Mucosa of rectum (tissue), 2 donors: ENCODE measurements around the gene CEP78.
"Not testable (repeated sequence)": the region's sequence is repeated elsewhere in the genome, so short reads cannot be mapped to it uniquely, and the experiment has no call there.

Source experiments
- H3K27ac ChIP-seq, 2 donors: one replicate each; pipeline ENCODE4 v1.7.0; 2013; ENCODE audit warnings: inconsistent platforms in 2 of 2, low read depth in 2 of 2, low read length in 2 of 2
- H3K27me3 ChIP-seq, 2 donors: one replicate each; pipeline ENCODE4 v1.7.0; 2013; ENCODE audit warnings: low read length in 2 of 2; ENCODE audit not compliant: control insufficient read depth in 2 of 2, insufficient read depth in 2 of 2
- H3K36me3 ChIP-seq, 2 donors: one replicate each; pipeline ENCODE4 v1.7.0; 2013; ENCODE audit warnings: low read length in 2 of 2; ENCODE audit not compliant: control insufficient read depth in 2 of 2, insufficient read depth in 2 of 2
- H3K4me1 ChIP-seq, 2 donors: one replicate each; pipeline ENCODE4 v1.7.0; 2013; ENCODE audit warnings: low read length in 2 of 2, mild to moderate bottlenecking in 1 of 2; ENCODE audit not compliant: control insufficient read depth in 2 of 2, insufficient read depth in 2 of 2
- H3K4me3 ChIP-seq, 2 donors: one replicate each; pipeline ENCODE4 v1.7.0; 2013; ENCODE audit warnings: low read length in 2 of 2
- H3K9ac ChIP-seq, 2 donors: one replicate each; pipeline ENCODE4 v1.7.0; 2013; ENCODE audit warnings: low read length in 2 of 2, low read depth in 1 of 2, mild to moderate bottlenecking in 1 of 2
- H3K9me3 ChIP-seq, 2 donors: one replicate each; pipeline ENCODE4 v1.7.0; 2013; ENCODE audit warnings: low read length in 2 of 2; ENCODE audit not compliant: control insufficient read depth in 2 of 2
- donor health status: healthy.
- donor health status: Normal muscosa, but diverticular disease.

CEP78 gene

DNA sequence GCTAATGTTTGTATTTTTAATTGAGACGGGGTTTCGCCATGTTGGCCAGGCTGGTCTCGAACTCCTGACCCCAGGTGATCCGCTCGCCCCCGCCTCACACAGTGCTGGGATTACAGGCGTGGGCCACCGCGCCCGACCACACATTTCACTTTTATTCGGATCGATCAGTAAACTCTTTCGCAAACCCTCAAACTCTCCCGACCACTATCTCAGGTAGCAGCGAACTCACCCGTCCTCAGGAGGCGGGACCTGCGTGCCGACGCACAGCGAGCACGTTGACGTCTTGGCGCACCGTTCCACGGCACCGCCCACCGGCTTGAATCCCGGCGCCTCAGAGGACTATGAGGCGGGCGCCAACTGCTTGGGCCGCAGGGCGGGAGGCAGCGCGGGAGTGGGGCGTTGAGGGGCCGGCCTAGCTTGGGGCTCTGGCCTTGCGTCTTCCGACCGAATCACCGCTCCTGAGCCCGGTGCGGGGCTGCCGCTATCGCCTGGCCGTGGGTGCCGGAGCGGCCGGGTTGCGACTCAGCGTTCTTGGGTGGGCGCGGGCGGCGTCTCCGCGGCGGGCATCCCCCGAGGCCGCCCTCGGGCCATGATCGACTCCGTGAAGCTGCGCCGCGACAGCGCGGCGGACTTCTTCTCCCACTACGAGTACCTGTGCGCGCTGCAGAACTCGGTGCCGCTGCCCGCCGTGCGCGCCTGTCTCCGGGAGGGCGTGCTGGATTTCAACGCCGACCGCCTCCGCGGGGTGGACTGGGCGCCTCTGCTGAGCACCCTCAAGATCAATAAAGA is at the start of gene CEP78:
CEP78 (plus strand) TSS at position 314 of the 789 bp plus-strand sequence; CDS start at position 590, 276 bp downstream.
- Histone ChIP-seq H3K4me1 (peaks cover 0 to 4% of the 10 kb centered on the region in 2 donors), H3K9me3 (no peaks in the 10 kb centered on the region), H3K27ac (peak within 1 kb of the TSS; percentile 77 to 79), H3K36me3 (no peaks in the 10 kb centered on the region), H3K27me3 (no peaks in the 10 kb centered on the region), H3K9ac (peak within 1 kb of the TSS; percentile 83 to 86), H3K4me3 (peak within 1 kb of the TSS; percentile 91 to 92)

DNA sequence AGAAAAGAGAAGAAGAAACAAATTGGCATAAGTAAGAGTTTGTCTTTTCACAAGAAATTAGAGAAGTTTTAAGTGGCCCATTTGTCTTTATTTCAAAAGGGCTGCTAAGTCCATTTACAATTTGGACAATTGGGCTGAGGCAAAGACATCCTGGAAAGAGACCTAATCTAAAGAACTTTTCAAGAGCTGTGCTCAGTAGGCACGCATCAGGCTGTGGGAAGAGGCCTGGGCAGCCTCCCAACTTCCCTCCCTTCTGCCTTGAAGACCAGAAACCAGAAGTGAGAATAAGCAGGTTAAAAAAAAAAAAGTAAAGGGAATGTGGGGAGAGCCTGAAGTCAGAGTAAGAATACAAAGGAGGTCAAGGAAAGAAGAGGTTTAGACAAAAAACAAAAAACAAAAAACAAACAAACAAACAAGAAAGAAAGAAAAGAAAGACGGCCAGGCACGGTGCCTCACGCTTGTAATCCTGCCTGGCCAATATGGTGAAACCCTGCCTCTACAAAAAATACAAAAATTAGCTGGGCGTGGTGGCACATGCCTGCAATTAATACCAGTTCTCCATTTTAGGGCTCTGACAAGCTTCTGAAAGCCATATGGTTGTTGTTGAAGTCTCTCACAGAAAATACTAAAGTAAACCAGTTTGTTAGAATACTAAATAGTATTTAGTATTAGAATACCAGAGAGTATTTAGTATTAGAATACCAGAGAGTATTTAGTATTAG is 48.0 kb upstream of the CEP78 start:
- no peak overlapping the region for H3K4me3 ChIP-seq
- no peak overlapping the region for H3K9ac ChIP-seq
- H3K36me3 ChIP-seq: no peaks in the 10 kb centered on the region
- no peak overlapping the region for H3K27ac ChIP-seq
- no peaks in the 10 kb centered on the region for H3K9me3 ChIP-seq
- no peaks in the 10 kb centered on the region for H3K27me3 ChIP-seq
- no peaks in the 10 kb centered on the region for H3K4me1 ChIP-seq

DNA sequence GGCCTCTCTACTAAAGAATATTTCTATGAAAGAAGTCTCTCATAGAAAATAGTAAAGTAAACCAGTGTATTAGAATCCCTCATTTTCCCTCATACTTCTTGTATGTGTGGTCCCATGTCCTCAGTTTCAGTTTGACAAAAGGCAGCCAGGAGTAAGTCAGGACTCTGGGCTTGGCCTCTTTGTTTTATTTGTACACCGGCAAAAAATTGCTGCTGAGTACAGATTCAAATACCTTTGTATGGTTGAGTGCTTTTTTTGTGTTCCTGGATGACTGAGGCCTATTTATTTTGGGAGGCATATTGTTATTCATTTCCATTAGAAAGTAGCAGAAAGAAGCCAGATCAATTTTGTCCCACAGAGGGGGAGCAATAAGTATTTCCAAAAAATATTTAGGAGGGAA is 47.3 kb upstream of the CEP78 start:
- Histone ChIP-seq H3K9me3 (no peaks in the 10 kb centered on the region), H3K36me3 (no peaks in the 10 kb centered on the region), H3K27ac (no peak overlapping the region), H3K4me1 (no peaks in the 10 kb centered on the region), H3K9ac (no peak overlapping the region), H3K4me3 (no peak overlapping the region), H3K27me3 (no peaks in the 10 kb centered on the region)

GRCh38 chr9:78189001-78189400 is 46.9 kb upstream of the CEP78 start:
- no peaks in the 10 kb centered on the region for H3K27me3 ChIP-seq
- no peak overlapping the region for H3K4me3 ChIP-seq
- H3K27ac ChIP-seq: no peak overlapping the region
- no peaks in the 10 kb centered on the region for H3K4me1 ChIP-seq
- H3K9ac ChIP-seq: no peak overlapping the region
- H3K36me3 ChIP-seq: no peaks in the 10 kb centered on the region
- H3K9me3 ChIP-seq: no peaks in the 10 kb centered on the region

DNA sequence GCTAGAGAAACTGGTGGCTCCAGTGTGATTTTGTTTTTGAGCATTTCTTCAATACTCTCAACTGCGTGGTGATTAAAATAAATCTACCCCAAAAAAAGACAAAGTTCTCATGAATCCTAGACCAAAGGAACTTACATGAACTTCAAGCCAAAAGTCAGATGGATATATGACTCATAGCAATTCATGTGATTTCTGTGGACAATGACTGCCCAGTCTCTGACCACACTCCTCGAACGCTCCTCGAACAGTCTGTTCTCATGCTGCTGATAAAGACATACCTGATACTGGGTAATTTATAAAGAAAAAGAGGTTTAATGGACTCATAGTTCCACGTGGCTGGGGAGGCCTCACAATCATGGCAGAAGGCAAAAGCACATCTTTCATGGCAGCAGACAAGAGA is 46.4 kb upstream of the CEP78 start:
- Histone ChIP-seq H3K4me1 (no peaks in the 10 kb centered on the region), H3K9me3 (no peaks in the 10 kb centered on the region), H3K9ac (no peak overlapping the region), H3K4me3 (no peak overlapping the region), H3K27ac (no peak overlapping the region), H3K27me3 (no peaks in the 10 kb centered on the region), H3K36me3 (no peaks in the 10 kb centered on the region)

GRCh38 chr9:78191931-78192330 is 43.9 kb upstream of the CEP78 start:
- H3K27me3 ChIP-seq: no peaks in the 10 kb centered on the region
- H3K4me1 ChIP-seq: no peaks in the 10 kb centered on the region
- H3K9ac ChIP-seq: no peak overlapping the region
- H3K27ac ChIP-seq: no peak overlapping the region
- no peaks in the 10 kb centered on the region for H3K36me3 ChIP-seq
- H3K9me3 ChIP-seq: no peaks in the 10 kb centered on the region
- no peak overlapping the region for H3K4me3 ChIP-seq

GRCh38 chr9:78196258-78196657 is 39.6 kb upstream of the CEP78 start:
- H3K9me3 ChIP-seq: no peaks in the 10 kb centered on the region
- H3K36me3 ChIP-seq: no peaks in the 10 kb centered on the region
- no peak overlapping the region for H3K9ac ChIP-seq
- H3K4me3 ChIP-seq: no peak overlapping the region
- H3K27me3 ChIP-seq: no peaks in the 10 kb centered on the region
- H3K4me1 ChIP-seq: no peaks in the 10 kb centered on the region
- H3K27ac ChIP-seq: no peak overlapping the region

DNA sequence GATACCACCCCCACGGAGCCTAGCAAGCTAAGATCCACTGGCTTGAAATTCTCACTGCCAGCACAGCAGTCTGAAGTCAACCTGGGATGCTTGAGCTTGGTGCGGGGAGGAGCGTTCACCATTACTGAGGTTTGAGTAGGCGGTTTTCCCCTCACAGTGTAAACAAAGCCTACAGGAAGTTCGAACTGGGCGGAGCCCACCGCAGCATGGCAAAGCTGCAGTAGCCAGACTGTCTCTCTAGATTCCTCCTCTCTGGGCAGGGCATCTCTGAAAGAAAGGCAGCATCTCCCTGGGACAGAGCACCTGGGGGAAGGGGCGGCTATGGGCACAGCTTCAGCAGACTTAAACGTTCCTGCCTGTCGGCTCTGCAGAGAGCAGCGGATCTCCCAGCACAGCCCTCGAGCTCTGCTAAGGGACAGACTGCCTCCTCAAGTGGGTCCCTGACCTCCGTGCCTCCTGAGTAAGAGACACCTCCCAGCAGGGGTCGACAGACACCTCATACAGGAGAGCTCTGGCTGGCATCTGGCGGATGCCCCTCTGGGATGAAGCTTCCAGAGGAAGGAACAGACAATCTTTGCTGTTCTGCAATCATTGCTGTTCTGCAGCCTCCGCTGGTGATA is 34.6 kb upstream of the CEP78 start:
- not testable (repeated sequence) for H3K4me1 ChIP-seq, H3K27me3 ChIP-seq, H3K9me3 ChIP-seq, H3K36me3 ChIP-seq, H3K9ac ChIP-seq, H3K27ac ChIP-seq
- peak overlapping the region in 1 of 2 donors; percentile 20 for H3K4me3 ChIP-seq

DNA sequence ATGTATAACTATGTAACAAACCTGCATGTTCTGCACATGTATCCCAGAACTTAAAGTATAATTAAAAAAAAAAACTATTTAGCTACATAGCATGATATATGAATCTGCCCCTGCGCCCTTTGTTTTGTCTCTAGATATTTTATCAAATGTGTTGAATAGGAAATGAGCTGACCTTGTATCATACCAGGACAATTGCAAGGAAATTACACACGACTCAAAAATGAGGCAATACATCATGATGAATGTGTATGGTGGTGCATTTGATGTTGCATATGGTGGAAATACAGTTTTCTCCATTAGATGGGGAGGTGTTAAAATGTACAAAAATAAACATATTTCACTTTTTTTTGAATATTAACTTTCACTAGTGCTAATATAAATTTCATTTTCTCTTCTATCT is 28.6 kb upstream of the CEP78 start:
- Histone ChIP-seq H3K27me3 (no peaks in the 10 kb centered on the region), H3K9ac (no peak overlapping the region), H3K27ac (no peak overlapping the region), H3K9me3 (no peaks in the 10 kb centered on the region), H3K36me3 (no peaks in the 10 kb centered on the region), H3K4me1 (no peaks in the 10 kb centered on the region), H3K4me3 (no peak overlapping the region)

GRCh38 chr9:78207901-78208300 is 28.0 kb upstream of the CEP78 start:
- H3K4me3 ChIP-seq: no peak overlapping the region
- H3K36me3 ChIP-seq: no peaks in the 10 kb centered on the region
- no peaks in the 10 kb centered on the region for H3K27me3 ChIP-seq
- no peak overlapping the region for H3K9ac ChIP-seq
- H3K4me1 ChIP-seq: no peaks in the 10 kb centered on the region
- H3K9me3 ChIP-seq: no peaks in the 10 kb centered on the region
- no peak overlapping the region for H3K27ac ChIP-seq
